H1 (cell line): ENCODE data around the gene AATK. TPM values are rescaled to one million over a fixed set of nuclear protein-coding genes. Genes with fewer than 3 reads are reported as not detected.
A peak's percentile ranks its signal among the peaks of the same experiment; 100 is the strongest.

Experiments
- ATF3 ChIP-seq: IDR thresholded peaks from 2 replicates; pipeline ENCODE4 v1.6.1; 2011; ENCODE audit warnings: low read depth, mild to moderate bottlenecking, low read length; ENCODE audit not compliant: insufficient read depth
- BACH1 ChIP-seq: IDR thresholded peaks from 2 replicates; pipeline ENCODE4 v1.6.1; 2012; ENCODE audit warnings: low read length, improper control_type of control experiment
- BRCA1 ChIP-seq: IDR thresholded peaks from 2 replicates; pipeline ENCODE4 v1.6.1; 2012; ENCODE audit warnings: low read depth, low read length, improper control_type of control experiment
- CTCF ChIP-seq, 3 experiments: IDR thresholded peaks; 1 replicate in 2 of 3; 2 replicates in 1 of 3; pipeline versions ENCODE4 v1.5.1 to v1.6.1; 2011; ENCODE audit warnings: low read length in 3 of 3, mild to moderate bottlenecking in 3 of 3, inconsistent platforms in 2 of 3, low read depth in 1 of 3, moderate library complexity in 1 of 3; ENCODE audit not compliant: insufficient read depth in 1 of 3; ENCODE audit errors: control extremely low read depth in 1 of 3
- GABPA ChIP-seq: IDR thresholded peaks from 2 replicates; pipeline ENCODE4 v1.6.1; 2011; ENCODE audit warnings: mild to moderate bottlenecking, low read length, moderate library complexity, borderline replicate concordance; ENCODE audit not compliant: insufficient read depth
- HDAC2 ChIP-seq, 2 experiments: fragments of 300-600 bp in 1 of 2; sonication (generic) in 1 of 2; IDR thresholded peaks; 2 replicates each; pipeline ENCODE4 v1.6.1; 2011 to 2012; ENCODE audit warnings: low read depth in 2 of 2, low read length in 2 of 2, mild to moderate bottlenecking in 2 of 2, moderate library complexity in 2 of 2, borderline replicate concordance in 1 of 2, inconsistent platforms in 1 of 2
- HDAC6 ChIP-seq: IDR thresholded peaks from one replicate; pipeline ENCODE4 v1.7.1; 2012; ENCODE audit warnings: low read depth, mild to moderate bottlenecking, inconsistent platforms, low read length, moderate library complexity
- JUND ChIP-seq: IDR thresholded peaks from 2 replicates; pipeline ENCODE4 v1.6.1; 2011; ENCODE audit warnings: mild to moderate bottlenecking, improper control_type of control experiment, low read length
- KDM4A ChIP-seq: IDR thresholded peaks from one replicate; pipeline ENCODE4 v1.7.1; 2012; ENCODE audit warnings: low read depth, mild to moderate bottlenecking, moderate library complexity, low read length, inconsistent platforms; ENCODE audit not compliant: severe bottlenecking
- MAFK ChIP-seq: IDR thresholded peaks from 2 replicates; pipeline ENCODE4 v1.6.1; 2012; ENCODE audit warnings: low read depth, mild to moderate bottlenecking, improper control_type of control experiment, low read length
- RFX5 ChIP-seq: IDR thresholded peaks from 2 replicates; pipeline ENCODE4 v1.6.1; 2011; ENCODE audit warnings: low read depth, low read length, improper control_type of control experiment, borderline replicate concordance
- SAP30 ChIP-seq: fragments of 300-600 bp; sonication (generic); IDR thresholded peaks from 2 replicates; pipeline ENCODE4 v1.7.1; 2012; ENCODE audit warnings: low read length, moderate library complexity, mild to moderate bottlenecking, inconsistent platforms; ENCODE audit not compliant: insufficient read depth, insufficient replicate concordance
- SUZ12 ChIP-seq: fragments of 200-600 bp; sonication (generic); IDR thresholded peaks from 2 replicates; pipeline ENCODE4 v1.6.1; 2012; ENCODE audit warnings: mild to moderate bottlenecking, inconsistent platforms, low read length, moderate library complexity, mixed read lengths
- TAF1 ChIP-seq: IDR thresholded peaks from 2 replicates; pipeline ENCODE4 v1.6.1; 2011; ENCODE audit warnings: mild to moderate bottlenecking, low read depth, low read length
- polyA plus RNA-seq, 7 experiments: library from polyadenylated mRNA; depleted of rRNA in 3 of 7; stranded (reverse) in 5 of 7; unstranded in 2 of 7; fragments of >200 nt in 5 of 7; fragments of 200-250 nt in 2 of 7; gene quantifications; 1 replicate in 5 of 7; 2 replicates in 1 of 7; 4 replicates in 1 of 7; pipeline versions ENCODE4 v1.2.1 to v1.2.3, GENCODE V29; 2011 to 2013; ENCODE audit warnings: missing spikeins in 2 of 7, mixed read lengths in 2 of 7
- total RNA-seq: library from RNA; stranded (reverse); fragmentation: NEBNext Ultra II Directional; extraction: Animal tissue kit (Norgen Biotek cat#: 25700); gene quantifications from 2 replicates; pipeline ENCODE4 v1.2.1, GENCODE V29; 2021

AATK gene
- total and polyA plus RNA-seq, 2 of the 8 experiments (the other 6 are each of a cell fraction or from before 2014, with no cell fraction given) = 1.7 to 3.5 TPM

- peak; percentile 57 to 72 (median 62) for TF ChIP-seq CTCF (IDR thresholded peaks at IDR 0.05; ENCODE audit: control extremely low read depth in 1 of 3, insufficient read depth in 1 of 3, low read depth in 1 of 3, low read length in 3 of 3)
- TF ChIP-seq GABPA = peak; percentile 67; the same call in 1 of the 2 replicates
- TF ChIP-seq HDAC2 (IDR thresholded peaks at IDR 0.05; ENCODE audit: borderline replicate concordance in 1 of 2, low read depth in 2 of 2, low read length in 2 of 2) = no peak
- TF ChIP-seq SAP30 = no peak
- no peak for TF ChIP-seq ATF3
- TF ChIP-seq TAF1 = no peak
- TF ChIP-seq JUND = peak; percentile 38; the same call in 1 of the 2 replicates
- no peak for TF ChIP-seq BRCA1
- TF ChIP-seq RFX5 = no peak
- no peak for TF ChIP-seq SUZ12
- TF ChIP-seq BACH1 = peak; percentile 89
- TF ChIP-seq KDM4A = no peak
- no peak for TF ChIP-seq HDAC6
- peak; percentile 58; the same call in 1 of the 2 replicates for TF ChIP-seq MAFK
These were observed 68.7 kb downstream of the AATK start (continued) for GRCh38 chr17:81097134-81097942.
